Measurements from ENCODE around the gene GRIA3. TPM values are rescaled to one million over a fixed set of nuclear protein-coding genes. Genes with fewer than 3 reads are reported as not detected.
A peak's percentile ranks its signal among the peaks of the same experiment; 100 is the strongest.

The GRIA3 gene
- total RNA-seq, 1 donor from 2014 or later = 1.4 TPM

DNA sequence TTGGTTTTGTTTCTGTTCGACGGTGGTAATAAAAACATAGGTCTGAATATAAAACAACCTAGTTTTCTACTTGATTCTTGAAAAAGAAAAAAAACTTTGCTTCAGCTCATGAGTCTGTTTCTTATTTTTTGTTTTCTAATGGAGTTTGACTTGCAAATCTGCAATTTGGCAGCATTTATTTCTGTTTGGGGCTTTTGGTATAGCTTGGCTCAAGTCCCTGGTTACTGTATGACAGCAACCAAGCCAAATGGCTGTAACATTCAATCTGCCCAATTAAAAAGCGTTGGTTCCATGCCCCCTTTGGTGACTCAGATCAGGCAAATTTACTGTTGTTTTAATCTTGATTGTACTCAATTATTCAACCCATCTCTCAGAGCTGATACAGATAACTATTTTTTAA lies 263.4 kb downstream of the GRIA3 start:
- Mint-ChIP-seq H3K4me1 (no peaks in the 10 kb centered on the region), H3K9me3 (peaks cover 3% of the 10 kb centered on the region), H3K27ac (ENCODE audit: unreplicated experiment) (no peak overlapping the region), H3K27me3 (ENCODE audit: low read depth) (no peaks in the 10 kb centered on the region), H3K4me3 (no peak overlapping the region), H3K36me3 (ENCODE audit: low read depth) (no peaks in the 10 kb centered on the region)
- DNase-seq (ENCODE audit: low read depth, low spot score) = no peak
- TF ChIP-seq, protein P1, sequence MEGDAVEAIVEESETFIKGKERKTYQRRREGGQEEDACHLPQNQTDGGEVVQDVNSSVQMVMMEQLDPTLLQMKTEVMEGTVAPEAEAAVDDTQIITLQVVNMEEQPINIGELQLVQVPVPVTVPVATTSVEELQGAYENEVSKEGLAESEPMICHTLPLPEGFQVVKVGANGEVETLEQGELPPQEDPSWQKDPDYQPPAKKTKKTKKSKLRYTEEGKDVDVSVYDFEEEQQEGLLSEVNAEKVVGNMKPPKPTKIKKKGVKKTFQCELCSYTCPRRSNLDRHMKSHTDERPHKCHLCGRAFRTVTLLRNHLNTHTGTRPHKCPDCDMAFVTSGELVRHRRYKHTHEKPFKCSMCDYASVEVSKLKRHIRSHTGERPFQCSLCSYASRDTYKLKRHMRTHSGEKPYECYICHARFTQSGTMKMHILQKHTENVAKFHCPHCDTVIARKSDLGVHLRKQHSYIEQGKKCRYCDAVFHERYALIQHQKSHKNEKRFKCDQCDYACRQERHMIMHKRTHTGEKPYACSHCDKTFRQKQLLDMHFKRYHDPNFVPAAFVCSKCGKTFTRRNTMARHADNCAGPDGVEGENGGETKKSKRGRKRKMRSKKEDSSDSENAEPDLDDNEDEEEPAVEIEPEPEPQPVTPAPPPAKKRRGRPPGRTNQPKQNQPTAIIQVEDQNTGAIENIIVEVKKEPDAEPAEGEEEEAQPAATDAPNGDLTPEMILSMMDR (conservative IDR thresholded peaks at IDR 0.05) = no peak

DNA sequence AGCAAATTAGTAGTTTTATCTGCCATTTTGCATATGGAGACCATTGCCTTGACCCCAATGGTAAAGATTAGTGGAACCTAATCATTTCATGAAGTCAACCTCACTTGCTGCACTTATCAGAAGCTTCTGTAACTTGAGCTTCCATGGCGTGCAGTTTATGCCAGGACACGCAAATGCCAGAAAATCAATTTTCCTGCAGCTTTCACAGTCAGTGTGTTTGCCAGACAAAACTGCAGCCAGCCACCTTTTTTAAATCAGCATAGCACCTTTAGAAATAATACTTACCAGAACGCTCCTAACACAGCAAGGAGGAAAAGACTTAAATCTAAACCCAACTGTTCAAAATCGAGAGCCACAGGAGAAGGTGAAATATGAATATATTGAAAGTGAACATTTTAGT lies 265.3 kb downstream of the GRIA3 start:
- H3K36me3 Mint-ChIP-seq (ENCODE audit: low read depth) = no peaks in the 10 kb centered on the region

DNA sequence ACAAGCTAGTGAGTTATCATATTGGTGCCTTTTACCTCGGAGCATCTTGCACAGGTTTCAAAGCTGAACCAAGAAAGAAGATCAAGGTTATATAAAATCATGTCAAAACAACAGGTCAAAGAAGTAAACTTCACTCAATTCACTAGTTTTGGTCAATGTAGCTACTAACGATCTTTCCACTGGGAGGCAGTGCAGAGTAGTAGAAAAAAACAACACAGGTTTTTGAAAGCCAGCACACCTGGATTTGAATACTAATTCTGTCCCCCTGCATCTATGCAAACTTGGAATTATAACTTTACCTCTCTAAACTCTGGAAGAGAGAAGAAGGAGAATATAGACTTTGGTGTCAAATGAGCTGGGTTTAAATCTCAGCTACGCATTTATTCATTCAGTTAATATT lies 266.1 kb downstream of the GRIA3 start:
- H3K36me3 Mint-ChIP-seq (ENCODE audit: low read depth) = no peaks in the 10 kb centered on the region
- H3K27ac Mint-ChIP-seq (ENCODE audit: unreplicated experiment) = no peak overlapping the region
- TF ChIP-seq, protein P1 (conservative IDR thresholded peaks at IDR 0.05) = peak; percentile 60
- no peaks in the 10 kb centered on the region for H3K4me1 Mint-ChIP-seq
- peaks cover 3% of the 10 kb centered on the region for H3K9me3 Mint-ChIP-seq
- no peak overlapping the region for H3K4me3 Mint-ChIP-seq
- H3K27me3 Mint-ChIP-seq (ENCODE audit: low read depth) = no peaks in the 10 kb centered on the region
- no peak for DNase-seq (ENCODE audit: low read depth, low spot score)

More for the DNA sequence above, 265.3 kb downstream of the GRIA3 start:
- Mint-ChIP-seq H3K4me1 (no peaks in the 10 kb centered on the region), H3K4me3 (no peak overlapping the region), H3K27ac (ENCODE audit: unreplicated experiment) (no peak overlapping the region), H3K27me3 (ENCODE audit: low read depth) (no peaks in the 10 kb centered on the region), H3K9me3 (peaks cover 3% of the 10 kb centered on the region)
- DNase-seq (ENCODE audit: low read depth, low spot score) = no peak
- TF ChIP-seq, protein P1 (conservative IDR thresholded peaks at IDR 0.05) = no peak

DNA sequence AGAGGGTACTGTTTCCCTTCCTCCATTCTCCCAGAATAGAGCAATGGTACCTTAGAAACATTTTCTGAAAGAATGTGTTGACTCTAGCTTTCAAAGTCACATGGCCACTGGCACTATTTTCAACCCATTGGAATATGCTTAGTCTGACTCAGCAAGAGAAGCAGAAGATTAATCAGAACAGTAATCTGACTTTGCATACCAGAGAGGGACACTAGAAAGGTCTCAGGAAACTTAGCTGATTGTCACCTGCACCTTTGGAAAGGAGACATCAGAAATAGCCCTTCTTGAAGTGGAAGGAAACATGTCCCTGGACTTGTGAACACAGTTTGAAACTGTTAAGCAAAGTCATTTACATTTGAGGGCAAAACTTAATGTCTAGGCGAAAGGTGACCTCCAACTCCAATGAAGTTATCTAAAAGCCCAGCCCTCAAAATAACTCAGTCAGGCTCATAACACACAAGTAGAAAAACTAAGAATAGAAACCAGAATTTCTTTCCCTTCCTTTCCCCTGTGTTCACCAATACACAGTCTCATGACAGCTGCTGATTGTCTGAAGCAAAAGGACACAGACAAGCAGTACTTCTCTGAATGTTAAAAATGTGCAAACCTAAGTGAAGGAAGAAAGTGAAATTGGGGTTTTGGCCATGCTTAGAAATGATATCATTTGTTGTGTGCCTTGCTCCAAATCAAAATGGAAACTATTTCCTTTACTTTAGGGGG lies 270.8 kb downstream of the GRIA3 start:
- Mint-ChIP-seq H3K36me3 (ENCODE audit: low read depth) (no peaks in the 10 kb centered on the region), H3K27ac (ENCODE audit: unreplicated experiment) (no peak overlapping the region), H3K9me3 (peaks cover under 1% of the 10 kb centered on the region), H3K27me3 (ENCODE audit: low read depth) (no peaks in the 10 kb centered on the region), H3K4me3 (no peak overlapping the region), H3K4me1 (no peaks in the 10 kb centered on the region)
- no peak for DNase-seq (ENCODE audit: low read depth, low spot score)
- TF ChIP-seq, protein P1 (conservative IDR thresholded peaks at IDR 0.05) = no peak

DNA sequence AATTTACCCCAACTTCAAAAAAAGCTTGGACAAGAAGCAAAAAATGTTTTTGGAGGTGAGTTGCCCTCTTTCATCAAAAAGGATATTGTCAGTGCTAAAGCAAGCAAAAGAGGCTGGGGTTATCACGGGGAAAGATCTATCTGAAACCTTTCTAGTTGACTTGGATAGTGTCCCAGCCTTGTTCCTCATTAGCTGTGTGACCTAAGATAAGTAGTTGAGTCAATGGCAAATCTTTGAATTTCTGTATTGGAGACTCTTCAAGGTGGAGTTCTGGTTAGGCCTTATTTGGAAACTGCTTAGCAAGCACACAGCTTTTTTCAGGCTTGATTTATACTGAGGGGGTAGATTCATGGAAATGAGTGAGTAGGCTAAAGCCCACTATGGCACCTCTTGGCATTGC lies 271.6 kb downstream of the GRIA3 start:
- Mint-ChIP-seq H3K27ac (ENCODE audit: unreplicated experiment) (no peak overlapping the region), H3K4me3 (no peak overlapping the region), H3K27me3 (ENCODE audit: low read depth) (no peaks in the 10 kb centered on the region), H3K4me1 (no peaks in the 10 kb centered on the region), H3K36me3 (ENCODE audit: low read depth) (no peaks in the 10 kb centered on the region), H3K9me3 (no peaks in the 10 kb centered on the region)
- no peak for DNase-seq (ENCODE audit: low read depth, low spot score)
- TF ChIP-seq, protein P1 (conservative IDR thresholded peaks at IDR 0.05) = no peak

All from neural crest cell (in vitro differentiated cells).